Measurements from ENCODE around the gene FOXD1. TPM values are rescaled to one million over a fixed set of nuclear protein-coding genes. Genes with fewer than 3 reads are reported as not detected.

FOXD1 gene
- total RNA-seq, 2 experiments from 2014 or later = 0.28 to 0.38 TPM

DNA sequence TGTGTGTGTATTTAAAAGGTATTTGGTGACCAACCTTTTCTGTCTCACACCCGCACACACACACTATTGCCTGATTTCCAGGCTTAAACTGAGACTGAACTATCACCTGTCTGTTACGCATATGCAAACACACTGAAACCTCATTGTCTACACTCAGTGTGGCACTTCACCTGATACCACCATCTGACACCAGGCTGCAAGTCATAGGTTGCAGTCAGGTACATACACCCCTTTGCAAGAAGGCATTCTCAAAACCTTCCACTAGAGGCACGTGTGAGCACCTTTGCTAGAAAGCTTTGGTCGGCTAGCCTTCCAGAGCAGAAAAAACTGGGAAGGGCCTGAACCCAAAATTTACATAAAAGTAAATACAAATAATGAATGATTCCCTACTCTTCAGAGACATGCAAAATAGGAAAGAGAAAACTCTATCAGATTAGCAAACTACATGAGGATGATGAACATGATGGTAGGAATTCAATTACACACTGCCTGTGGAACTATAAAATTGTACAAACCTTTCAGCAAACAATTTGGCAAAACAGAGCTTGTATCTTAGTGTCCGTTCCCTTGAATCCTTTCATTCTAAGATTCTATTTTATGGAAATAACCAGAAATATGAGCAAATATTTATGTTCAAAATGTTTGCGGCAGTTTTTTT is 5.9 kb upstream of the FOXD1 start:
- Mint-ChIP-seq H3K36me3 (ENCODE audit: low read depth) (peaks cover 4% of the 10 kb centered on the region), H3K27ac (no peak overlapping the region), H3K4me1 (peaks cover 8% of the 10 kb centered on the region), H3K9me3 (no peaks in the 10 kb centered on the region), H3K27me3 (peaks cover 70% of the 10 kb centered on the region), H3K4me3 (no peak overlapping the region)
- POLR2A ChIA-PET = interaction anchor here (1.6 kb wide), 1 partner anchor 44 kb away, joined by 4 read pairs; the partner anchor contains the start of gene BTF3
- DNase-seq = no peak
- CTCF ChIA-PET = interaction anchor here (0.7 to 2.0 kb wide), 9 partner anchors 9 to 239 kb away, joined by 3 to 7 read pairs (median 3); no protein-coding TSS in a partner anchor

DNA sequence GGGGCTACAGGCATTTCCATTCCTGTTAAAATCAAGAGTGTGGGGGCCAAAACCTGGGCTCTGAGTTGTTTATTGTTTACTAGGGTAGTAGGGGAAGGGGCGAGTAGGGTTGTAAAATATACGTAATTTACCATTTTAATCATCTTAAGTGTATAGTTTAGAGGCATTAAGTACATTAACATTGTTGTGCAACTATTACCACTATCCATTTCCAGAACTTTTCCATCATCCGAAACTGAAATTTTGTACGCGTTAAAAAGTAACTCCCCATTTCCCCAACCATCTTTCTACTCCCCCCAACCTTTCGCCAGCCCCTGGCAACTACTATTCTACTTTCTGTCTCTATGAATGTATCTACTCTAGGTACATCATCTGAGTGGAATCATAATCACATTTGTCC is 3.6 kb upstream of the FOXD1 start:
- Mint-ChIP-seq H3K4me1 (peaks cover 19% of the 10 kb centered on the region), H3K9me3 (no peaks in the 10 kb centered on the region), H3K27ac (no peak overlapping the region), H3K4me3 (no peak overlapping the region), H3K27me3 (peaks cover 76% of the 10 kb centered on the region), H3K36me3 (ENCODE audit: low read depth) (peaks cover 7% of the 10 kb centered on the region)
- CTCF ChIA-PET = no interaction called here
- POLR2A ChIA-PET = no interaction called here
- no peak for DNase-seq

DNA sequence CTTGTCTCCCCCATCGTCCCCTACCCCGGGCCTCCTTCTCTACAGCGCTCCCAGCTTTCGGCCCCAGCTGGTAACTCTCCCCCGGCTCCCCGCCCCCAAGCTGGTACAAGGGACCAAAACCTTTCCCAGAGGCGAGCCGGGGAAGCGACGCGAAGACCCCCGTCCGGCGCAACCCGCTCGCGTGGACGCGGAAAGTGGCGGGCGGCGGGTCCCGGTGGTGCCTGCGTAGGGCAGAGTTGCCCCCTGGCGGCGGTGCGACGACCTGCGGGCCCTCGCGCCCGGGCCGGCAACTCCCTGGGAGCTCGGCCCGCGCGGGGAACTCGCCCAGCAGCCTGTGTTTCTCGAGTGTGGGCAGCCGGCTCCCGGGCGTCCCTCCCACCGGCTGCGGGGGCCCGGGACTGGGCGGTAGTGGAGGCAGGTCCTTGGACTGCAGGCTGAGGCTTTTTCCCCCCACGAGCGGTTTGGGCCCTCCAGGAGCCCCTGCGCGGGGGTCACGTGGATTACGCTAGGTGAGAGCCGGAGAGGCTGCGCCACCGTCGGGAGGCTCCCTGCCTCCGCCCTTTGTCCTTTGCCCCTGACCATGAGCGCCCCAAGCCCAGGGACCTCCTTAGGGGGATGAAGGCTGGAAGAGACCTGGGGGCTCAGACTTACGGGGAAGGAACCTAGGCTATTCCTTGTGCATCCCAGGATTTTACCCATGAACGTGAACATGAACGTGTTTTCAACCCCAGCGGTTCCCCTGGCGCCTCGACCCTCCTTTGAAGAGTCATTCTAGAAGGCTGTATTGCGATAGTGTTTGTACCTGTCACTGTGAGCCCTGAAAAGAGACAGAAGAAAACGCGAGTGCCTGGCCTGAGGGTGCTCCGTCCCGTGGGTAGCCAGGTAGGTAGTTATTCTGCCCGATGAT is 2.9 kb upstream of the FOXD1 start:
- DNase-seq = peak; percentile 66
- ChIA-PET CTCF (interaction anchor here (0.7 to 2.4 kb wide), 23 partner anchors 10 to 372 kb away, joined by 3 to 22 read pairs (median 4); no protein-coding TSS in a partner anchor), POLR2A (interaction anchor here (0.6 kb wide), 1 partner anchor 157 kb away, joined by 3 read pairs; no protein-coding TSS in a partner anchor)
- peaks cover 74% of the 10 kb centered on the region for H3K27me3 Mint-ChIP-seq
- H3K4me3 Mint-ChIP-seq = no peak overlapping the region
- H3K9me3 Mint-ChIP-seq = no peaks in the 10 kb centered on the region
- H3K36me3 Mint-ChIP-seq (ENCODE audit: low read depth) = peaks cover 7% of the 10 kb centered on the region
- peaks cover 23% of the 10 kb centered on the region for H3K4me1 Mint-ChIP-seq
- no peak overlapping the region for H3K27ac Mint-ChIP-seq

DNA sequence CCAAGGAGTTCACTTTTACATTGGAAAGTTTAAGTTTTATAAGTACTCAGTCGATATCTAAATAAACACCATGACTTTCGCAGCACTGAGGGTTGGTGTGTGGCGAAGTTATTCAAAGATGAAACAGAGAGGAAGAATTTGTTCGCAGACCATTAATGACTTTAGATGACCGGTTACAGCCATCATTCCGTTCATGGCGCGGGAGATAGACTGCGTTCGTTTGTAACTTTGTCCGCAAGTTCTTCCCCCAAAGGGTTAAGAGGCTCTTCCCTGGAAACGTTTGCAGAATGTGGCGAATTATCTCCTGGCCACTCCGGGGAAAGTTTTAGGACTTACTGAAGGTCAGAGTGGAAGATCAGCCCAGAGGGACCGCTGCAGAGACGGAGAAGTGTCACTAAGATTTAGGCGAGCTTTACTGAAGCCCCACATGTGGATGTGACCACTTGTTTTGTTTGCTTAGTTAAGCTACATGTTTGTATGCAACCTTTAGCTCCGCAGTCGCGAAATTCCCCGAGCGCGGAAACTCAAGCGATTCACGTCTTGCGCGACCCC is 2.2 kb upstream of the FOXD1 start:
- Mint-ChIP-seq H3K4me1 (peaks cover 23% of the 10 kb centered on the region), H3K27me3 (peaks cover 74% of the 10 kb centered on the region), H3K4me3 (peak overlapping the region; percentile 24), H3K9me3 (no peaks in the 10 kb centered on the region), H3K27ac (no peak overlapping the region), H3K36me3 (ENCODE audit: low read depth) (peaks cover 7% of the 10 kb centered on the region)
- ChIA-PET CTCF (interaction anchor here (0.7 to 2.4 kb wide), 19 partner anchors 10 to 372 kb away, joined by 3 to 22 read pairs (median 4); no protein-coding TSS in a partner anchor), POLR2A (no interaction called here)
- no peak for DNase-seq

DNA sequence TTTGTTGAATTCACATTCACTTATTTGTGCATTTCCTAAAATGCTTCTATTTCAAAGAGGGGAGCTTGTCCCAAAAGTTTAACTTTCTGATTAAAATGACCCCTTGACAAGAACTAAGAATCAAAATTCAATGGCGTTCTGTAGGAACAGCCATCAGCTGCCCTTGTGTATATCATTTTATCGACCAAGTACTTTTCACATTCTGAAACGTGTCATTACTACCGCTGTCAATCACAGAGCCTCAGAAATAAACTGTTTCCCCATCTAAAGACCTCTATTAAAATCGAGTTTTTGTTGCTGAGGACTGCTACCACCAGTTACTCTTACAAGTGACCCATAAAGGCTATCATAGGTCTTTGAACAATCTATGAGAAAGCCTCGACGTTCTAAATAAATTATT is 1.6 kb upstream of the FOXD1 start:
- no peaks in the 10 kb centered on the region for H3K9me3 Mint-ChIP-seq
- H3K4me3 Mint-ChIP-seq = no peak overlapping the region
- POLR2A ChIA-PET = interaction anchor here (0.7 kb wide), 1 partner anchor 49 kb away, joined by 3 read pairs; no protein-coding TSS in a partner anchor
- peaks cover 23% of the 10 kb centered on the region for H3K4me1 Mint-ChIP-seq
- no peak for DNase-seq
- H3K27ac Mint-ChIP-seq = no peak overlapping the region
- CTCF ChIA-PET = interaction anchor here (1.3 to 2.4 kb wide), 3 partner anchors 15 to 234 kb away, joined by 4 to 22 read pairs (median 4); no protein-coding TSS in a partner anchor
- peaks cover 7% of the 10 kb centered on the region for H3K36me3 Mint-ChIP-seq (ENCODE audit: low read depth)
- peaks cover 75% of the 10 kb centered on the region for H3K27me3 Mint-ChIP-seq

DNA sequence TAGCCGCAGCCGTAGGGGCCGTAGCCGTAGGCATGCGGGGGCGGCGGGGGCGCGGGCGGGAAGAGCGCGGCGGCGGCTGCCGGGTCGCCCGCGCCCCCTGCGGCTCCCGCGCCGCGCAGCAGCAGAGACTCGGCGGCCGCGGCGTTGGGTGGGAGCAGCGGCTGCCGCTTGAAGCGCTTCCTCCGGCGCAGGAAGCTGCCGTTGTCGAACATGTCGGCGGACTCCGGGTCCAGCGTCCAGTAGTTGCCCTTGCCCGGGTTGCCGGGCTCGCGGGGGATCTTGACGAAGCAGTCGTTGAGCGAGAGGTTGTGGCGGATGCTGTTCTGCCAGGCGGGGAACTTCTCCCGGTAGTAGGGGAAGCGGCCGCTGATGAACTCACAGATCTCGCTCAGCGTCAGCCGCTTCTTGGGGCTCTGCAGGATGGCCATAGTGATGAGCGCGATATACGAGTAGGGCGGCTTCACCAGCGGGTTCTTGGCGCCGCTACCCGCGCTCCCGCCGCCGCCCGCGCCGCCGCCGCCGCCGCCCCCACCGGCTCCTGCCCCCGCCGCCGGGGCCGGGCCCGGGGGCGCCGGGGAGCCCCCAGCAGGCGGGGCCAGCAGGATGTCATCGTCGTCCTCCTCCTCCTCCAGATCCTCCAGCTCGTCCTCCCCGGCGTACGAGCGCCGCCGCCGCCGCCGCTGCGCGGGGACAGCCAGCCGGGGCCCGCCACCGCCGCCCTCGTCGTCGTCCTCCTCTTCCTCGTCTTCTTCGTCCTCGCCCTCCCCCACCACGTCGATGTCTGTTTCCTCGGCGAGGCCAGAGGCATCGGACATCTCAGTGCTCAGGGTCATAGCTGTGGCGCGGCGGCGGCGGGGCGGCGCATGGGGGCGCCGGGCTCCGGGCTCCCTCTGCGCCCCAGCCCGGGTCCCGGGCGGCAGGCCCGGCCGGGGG is 781 bp downstream of the FOXD1 start:
- POLR2A ChIA-PET = interaction anchor here (1.6 kb wide), 2 partner anchors 51 to 61 kb away, joined by 7 to 8 read pairs; partner anchors contain the start of gene BTF3
- Mint-ChIP-seq H3K27me3 (peaks cover 80% of the 10 kb centered on the region), H3K36me3 (ENCODE audit: low read depth) (peaks cover 12% of the 10 kb centered on the region), H3K27ac (peak overlapping the region; percentile 56), H3K9me3 (no peaks in the 10 kb centered on the region), H3K4me3 (peak overlapping the region; percentile 75), H3K4me1 (peaks cover 28% of the 10 kb centered on the region)
- CTCF ChIA-PET = interaction anchor here (1.0 kb wide), 2 partner anchors 61 to 149 kb away, joined by 3 read pairs; no protein-coding TSS in a partner anchor
- DNase-seq = peak; percentile 52

DNA sequence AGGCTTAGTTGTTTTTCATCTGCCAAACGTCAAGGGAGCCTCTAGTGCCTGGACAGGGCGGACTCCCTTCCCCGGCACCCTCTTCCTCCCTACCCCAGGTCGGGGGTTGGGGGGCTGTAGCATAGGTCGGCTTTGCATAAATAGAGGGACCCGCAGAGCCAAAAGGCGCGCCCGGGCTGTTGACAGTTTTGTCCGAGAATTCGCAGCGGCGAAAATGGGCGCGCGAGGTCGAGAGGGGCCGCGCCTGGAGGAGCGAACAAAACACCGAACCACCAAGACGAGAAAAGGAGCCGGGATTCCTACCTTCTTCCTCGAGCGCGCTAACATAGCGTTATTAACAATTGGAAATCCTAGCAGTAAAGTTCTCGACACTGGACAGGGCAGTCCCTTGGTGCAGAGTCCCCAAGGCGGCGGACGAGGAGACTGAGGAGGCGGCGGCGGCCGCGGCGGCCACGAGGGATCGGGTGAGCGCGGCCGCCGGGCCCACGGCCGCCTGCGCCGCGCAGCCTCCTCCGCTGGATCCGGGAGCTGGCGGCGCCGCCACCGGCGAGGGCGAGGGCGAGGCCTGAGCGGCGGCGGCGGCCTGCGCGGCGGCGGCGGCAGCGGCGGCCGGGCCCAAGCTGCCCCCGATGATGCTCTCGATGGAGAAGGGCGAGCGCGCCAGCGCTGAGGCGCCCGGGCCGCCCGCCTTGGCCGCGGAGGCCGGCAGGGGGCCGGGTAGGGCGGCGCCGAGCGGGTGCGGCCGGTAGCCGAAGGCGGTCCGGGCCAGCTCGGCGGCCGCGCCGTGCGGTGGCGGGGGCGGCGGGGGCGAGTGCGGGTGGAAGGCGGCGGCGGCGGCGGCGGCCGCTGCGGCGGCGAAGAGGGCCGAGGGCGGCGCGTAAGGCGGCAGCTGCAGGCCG is 1.7 kb downstream of the FOXD1 start:
- CTCF ChIA-PET = no interaction called here
- POLR2A ChIA-PET = no interaction called here
- peaks cover 80% of the 10 kb centered on the region for H3K27me3 Mint-ChIP-seq
- no peaks in the 10 kb centered on the region for H3K9me3 Mint-ChIP-seq
- no peak overlapping the region for H3K27ac Mint-ChIP-seq
- H3K36me3 Mint-ChIP-seq (ENCODE audit: low read depth) = peaks cover 12% of the 10 kb centered on the region
- no peak for DNase-seq
- peaks cover 25% of the 10 kb centered on the region for H3K4me1 Mint-ChIP-seq
- H3K4me3 Mint-ChIP-seq = peak overlapping the region; percentile 62

DNA sequence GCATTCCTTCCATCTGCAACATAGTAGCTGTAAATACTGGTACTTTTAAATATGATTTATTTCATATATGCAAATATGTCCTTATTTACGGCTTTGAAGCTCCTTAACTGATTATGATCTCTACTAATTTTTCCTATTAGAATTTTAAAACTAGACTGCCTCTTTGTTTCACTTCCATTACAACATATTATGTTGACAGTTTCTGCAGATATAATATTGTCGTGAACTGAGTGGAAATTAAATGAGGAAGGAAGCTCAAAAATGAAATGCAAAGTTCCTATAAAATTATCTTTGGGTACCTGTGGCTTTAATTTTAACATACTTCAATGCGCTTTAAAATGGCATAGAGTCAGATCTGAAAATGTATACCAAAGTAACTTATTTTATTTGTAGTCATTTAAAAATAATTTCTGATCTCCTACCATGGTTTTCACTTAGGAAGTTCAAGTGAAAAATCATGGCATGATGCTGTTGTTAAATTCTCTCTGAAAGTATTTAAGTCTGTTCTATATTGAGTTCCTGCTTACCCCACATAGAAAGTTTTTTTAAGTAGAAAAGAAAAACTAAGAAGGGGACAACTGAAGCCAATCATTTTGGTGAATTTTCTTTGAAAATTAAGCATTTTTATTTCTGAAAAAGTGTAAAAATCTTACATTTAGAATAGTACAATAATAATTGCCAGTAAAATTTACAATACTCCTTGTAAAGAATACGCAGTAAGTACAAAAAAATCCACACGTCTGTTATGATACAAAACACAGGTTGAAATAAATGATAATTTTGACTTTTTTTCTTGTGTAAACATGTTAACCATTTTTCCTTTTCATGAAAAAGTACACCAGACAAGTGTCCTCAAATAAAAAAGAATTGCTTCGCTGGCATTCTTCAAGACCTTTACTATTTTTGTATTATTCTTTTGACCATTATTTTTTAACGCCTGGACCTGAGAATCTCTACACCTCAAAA is 2.6 kb downstream of the FOXD1 start:
- Mint-ChIP-seq H3K27ac (no peak overlapping the region), H3K27me3 (peaks cover 83% of the 10 kb centered on the region), H3K36me3 (ENCODE audit: low read depth) (peaks cover 12% of the 10 kb centered on the region), H3K4me1 (peaks cover 25% of the 10 kb centered on the region), H3K9me3 (no peaks in the 10 kb centered on the region), H3K4me3 (peak overlapping the region; percentile 62)
- POLR2A ChIA-PET = no interaction called here
- CTCF ChIA-PET = interaction anchor here (1.0 to 1.3 kb wide), 2 partner anchors 9 to 230 kb away, joined by 5 read pairs; no protein-coding TSS in a partner anchor
- DNase-seq = no peak

DNA sequence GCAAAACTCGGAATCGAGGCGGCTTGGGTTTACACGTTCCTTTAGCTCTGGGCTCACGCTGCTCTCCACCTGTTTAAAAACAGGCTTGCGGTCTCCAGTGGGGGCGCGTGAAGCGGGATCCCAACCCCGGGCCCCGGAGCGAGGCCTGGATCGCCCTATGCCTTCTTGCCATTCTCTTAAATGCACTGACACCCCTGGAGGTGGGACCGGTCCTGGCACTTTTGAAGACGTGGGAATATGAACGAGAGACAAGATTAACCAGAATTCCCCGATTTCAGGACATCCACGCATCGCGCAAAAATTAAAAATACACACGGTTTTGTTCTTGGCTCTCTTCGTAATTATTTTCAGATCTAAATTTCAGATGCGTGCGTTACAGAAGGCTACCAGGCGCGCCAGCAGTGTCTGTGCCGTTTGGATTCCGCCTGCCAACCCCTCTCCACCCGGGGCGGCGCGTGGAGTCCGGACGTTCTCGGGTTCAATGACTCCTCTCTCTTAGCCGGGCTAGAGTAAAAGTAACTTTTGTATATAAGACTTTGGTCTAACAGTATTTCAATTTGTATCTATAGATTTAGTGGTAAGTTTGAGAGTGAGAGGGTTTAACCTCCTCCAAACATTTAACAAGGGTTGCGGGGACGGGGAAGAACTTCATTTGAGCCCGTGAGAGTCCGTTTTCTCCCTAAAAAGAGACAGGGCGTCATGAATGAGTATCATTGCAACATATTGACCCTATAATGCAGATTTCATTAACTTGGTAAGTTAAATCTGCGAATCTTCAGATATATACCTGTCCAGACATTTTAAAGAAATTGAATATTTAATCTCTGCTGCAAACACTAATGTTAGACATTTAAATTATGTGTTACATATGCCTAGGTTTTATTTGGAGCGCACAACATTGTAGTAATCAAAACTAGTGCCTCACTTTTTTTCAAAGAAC is 3.8 kb downstream of the FOXD1 start:
- Mint-ChIP-seq H3K4me3 (no peak overlapping the region), H3K27me3 (peaks cover 79% of the 10 kb centered on the region), H3K27ac (no peak overlapping the region), H3K4me1 (peaks cover 20% of the 10 kb centered on the region), H3K9me3 (no peaks in the 10 kb centered on the region), H3K36me3 (ENCODE audit: low read depth) (peaks cover 8% of the 10 kb centered on the region)
- DNase-seq = no peak
- POLR2A ChIA-PET = no interaction called here
- CTCF ChIA-PET = interaction anchor here (1.0 to 1.3 kb wide), 2 partner anchors 10 to 229 kb away, joined by 5 read pairs; no protein-coding TSS in a partner anchor

All from activated CD4-positive, alpha-beta memory T cell treated with anti-CD3 and anti-CD28 coated beads, Interleukin-2, amount 10 ng/mL, durations not matched to agents 7 days and 5 days (primary cell).